Purkinje cell (primary cell): ENCODE measurements around the gene NUP155. TPM values are rescaled to one million over a fixed set of nuclear protein-coding genes. Genes with fewer than 3 reads are reported as not detected.

Experiments
- polyA plus RNA-seq: library from polyadenylated mRNA; unstranded; fragments of >200 nt; fragmentation: Nextera tagmentation; gene quantifications from 2 replicates; pipeline ENCODE4 v1.2.1, GENCODE V29; 2014

Gene NUP155
- polyA plus RNA-seq, result 9.0 and 9.7 TPM in 2 replicates

DNA sequence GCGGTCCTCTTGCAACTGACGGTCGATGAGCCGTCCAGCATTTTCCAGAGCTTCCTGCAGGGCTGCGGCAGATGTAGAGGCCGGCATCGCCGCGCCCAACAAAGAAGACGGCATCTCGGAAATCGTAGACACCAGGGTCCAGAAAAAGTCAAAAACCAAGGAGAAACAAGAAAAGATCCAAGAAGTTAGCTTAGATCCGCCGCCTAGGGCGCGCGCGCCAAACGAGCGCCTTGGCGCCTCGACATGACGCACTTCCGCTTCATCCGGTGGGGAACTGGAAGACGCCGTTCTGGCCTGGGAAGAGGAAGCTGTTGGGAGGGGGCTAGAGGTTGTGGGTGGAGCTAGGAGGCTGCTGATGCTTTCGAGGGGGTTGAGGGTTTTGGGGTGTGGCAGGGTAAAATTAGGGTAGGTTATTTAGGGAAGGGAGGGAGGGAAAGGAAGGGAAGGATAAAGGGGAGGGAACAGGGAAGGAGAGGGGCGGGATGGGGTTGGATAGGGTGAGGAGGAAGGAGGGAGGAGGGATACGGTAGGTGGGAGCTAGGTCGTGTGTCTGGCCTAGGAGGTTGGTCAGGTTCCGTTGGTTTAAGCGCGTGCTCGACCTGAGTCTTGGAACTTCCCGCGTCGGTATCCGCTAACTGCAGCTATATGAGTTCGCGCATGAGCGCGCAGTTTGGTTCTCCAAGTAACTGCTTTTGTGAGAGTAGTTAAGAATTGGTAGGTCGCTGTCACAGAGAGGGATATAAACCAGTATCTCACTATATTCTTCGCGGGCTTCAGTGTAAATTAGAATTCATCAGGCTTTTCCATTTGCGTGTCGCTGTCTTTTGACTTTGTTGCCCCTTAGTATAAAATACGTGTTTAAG is at the start of gene NUP155:
NUP155 (minus strand) TSS at position 243 of the 863 bp plus-strand sequence; CDS start at position 114, 129 bp downstream.

DNA sequence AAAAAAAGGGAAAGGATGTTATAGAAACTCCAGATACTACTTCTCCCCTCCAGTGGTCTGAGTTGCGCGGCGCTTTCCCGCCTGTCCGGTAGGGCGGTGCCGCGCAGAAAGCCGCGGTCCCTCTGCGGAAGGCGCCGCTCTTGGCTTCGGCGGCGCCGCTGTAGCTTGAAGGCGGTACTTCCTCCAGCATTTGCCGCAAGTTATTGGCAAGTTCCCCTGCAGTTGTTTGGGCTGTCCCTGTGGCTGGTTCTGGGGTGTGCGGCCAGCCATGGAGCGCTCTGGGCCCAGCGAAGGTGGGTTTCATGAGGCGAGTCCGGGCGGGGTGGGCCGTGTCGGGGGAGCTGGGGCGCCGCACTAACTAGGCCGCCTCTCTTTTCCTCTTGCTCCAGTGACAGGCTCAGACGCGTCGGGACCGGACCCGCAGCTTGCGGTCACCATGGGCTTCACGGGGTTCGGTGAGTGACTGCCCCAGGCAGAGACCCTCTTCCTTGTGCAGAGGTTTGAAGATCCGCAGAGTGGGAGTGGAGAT is 8.3 kb upstream of the NUP155 start, which contains the start of gene WDR70:
WDR70 (plus strand) TSS at position 219 of the 529 bp plus-strand sequence; CDS start at position 269, 50 bp downstream.

DNA sequence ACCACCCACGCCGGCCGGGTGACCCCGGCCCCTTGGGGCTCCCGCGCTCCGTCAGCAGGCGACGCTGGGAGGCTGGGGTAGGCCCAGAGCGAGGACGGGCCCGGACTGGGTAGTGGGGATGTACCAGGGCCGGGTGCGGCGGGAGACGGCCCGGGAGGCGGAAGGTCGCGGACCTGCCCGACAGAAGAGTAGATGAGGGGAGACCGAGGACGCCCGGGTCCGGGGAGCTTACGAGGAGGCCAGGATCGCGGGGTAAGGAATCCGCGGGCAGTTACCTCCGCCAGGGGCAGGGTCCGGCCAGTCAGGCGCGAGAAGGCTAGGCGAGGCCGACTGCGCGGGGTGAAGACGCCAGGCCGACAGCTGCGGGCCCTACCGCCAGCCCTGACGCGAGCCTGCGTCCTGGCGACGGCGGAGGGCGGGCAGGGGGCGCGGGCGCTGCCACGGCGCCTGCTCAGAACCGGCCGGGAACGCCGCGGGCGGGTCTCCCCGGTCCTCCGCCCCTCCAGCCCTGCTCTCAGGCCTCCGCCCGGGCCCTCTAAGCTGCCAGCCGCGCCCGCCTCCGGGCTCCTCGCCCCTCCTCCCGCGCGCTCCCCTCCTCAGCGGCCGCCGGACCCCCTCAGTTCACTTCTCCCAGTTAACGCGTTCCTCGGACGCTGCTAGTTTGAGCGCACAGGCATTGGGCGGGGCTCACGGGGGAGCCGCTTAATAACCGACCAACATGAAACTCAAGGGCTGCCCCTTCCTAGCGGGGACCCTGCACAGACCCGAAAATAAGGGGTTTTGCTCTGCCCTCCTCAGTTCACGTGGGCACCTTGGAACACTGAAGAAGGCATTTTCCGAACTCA is 121.7 kb downstream of the NUP155 start, which contains the start of gene CPLANE1:
CPLANE1 (minus strand) TSS at position 407 of the 845 bp plus-strand sequence. CDS start 1,678 bp downstream, outside the sequence.

Other genes with a start within 250 kb of the NUP155 start
- 7.2 and 10.0 TPM in 2 replicates for gene CPLANE1, start 121.7 kb downstream of the NUP155 start, polyA plus RNA-seq
- 30.5 and 43.0 TPM in 2 replicates for gene WDR70, start 8.2 kb upstream of the NUP155 start, polyA plus RNA-seq